H1 (cell line): Measurements from ENCODE around the gene GRM5. TPM values are rescaled to one million over a fixed set of nuclear protein-coding genes. Genes with fewer than 3 reads are reported as not detected.

ENCODE experiments used
- CHD2 ChIP-seq: IDR thresholded peaks from 2 replicates; pipeline ENCODE4 v1.6.1; 2012; ENCODE audit warnings: low read length, improper control_type of control experiment
- GABPA ChIP-seq: IDR thresholded peaks from 2 replicates; pipeline ENCODE4 v1.6.1; 2011; ENCODE audit warnings: mild to moderate bottlenecking, low read length, moderate library complexity, borderline replicate concordance; ENCODE audit not compliant: insufficient read depth
- HDAC2 ChIP-seq, 2 experiments: fragments of 300-600 bp in 1 of 2; sonication (generic) in 1 of 2; IDR thresholded peaks; 2 replicates each; pipeline ENCODE4 v1.6.1; 2011 to 2012; ENCODE audit warnings: low read depth in 2 of 2, low read length in 2 of 2, mild to moderate bottlenecking in 2 of 2, moderate library complexity in 2 of 2, borderline replicate concordance in 1 of 2, inconsistent platforms in 1 of 2
- NANOG ChIP-seq: IDR thresholded peaks from 2 replicates; pipeline ENCODE4 v1.6.1; 2011; ENCODE audit warnings: low read length, low read depth, mild to moderate bottlenecking, inconsistent platforms; ENCODE audit not compliant: insufficient read depth, poor library complexity, severe bottlenecking
- SIRT6 ChIP-seq: IDR thresholded peaks from one replicate; pipeline ENCODE4 v1.7.1; 2012; ENCODE audit warnings: low read length, inconsistent platforms
- SIX5 ChIP-seq: IDR thresholded peaks from 2 replicates; pipeline ENCODE4 v1.6.1; 2011; ENCODE audit warnings: mild to moderate bottlenecking, low read depth, low read length
- SP1 ChIP-seq: IDR thresholded peaks from 2 replicates; pipeline ENCODE4 v1.6.1; 2011; ENCODE audit warnings: low read depth, low read length
- SRF ChIP-seq: IDR thresholded peaks from 2 replicates; pipeline ENCODE4 v1.6.1; 2011; ENCODE audit warnings: mild to moderate bottlenecking, low read depth, low read length, moderate library complexity
- TCF12 ChIP-seq: IDR thresholded peaks from 2 replicates; pipeline ENCODE4 v1.6.1; 2011; ENCODE audit warnings: low read depth, mild to moderate bottlenecking, low read length
- polyA plus RNA-seq, 7 experiments: library from polyadenylated mRNA; depleted of rRNA in 3 of 7; stranded (reverse) in 5 of 7; unstranded in 2 of 7; fragments of >200 nt in 5 of 7; fragments of 200-250 nt in 2 of 7; gene quantifications; 1 replicate in 5 of 7; 2 replicates in 1 of 7; 4 replicates in 1 of 7; pipeline versions ENCODE4 v1.2.1 to v1.2.3, GENCODE V29; 2011 to 2013; ENCODE audit warnings: missing spikeins in 2 of 7, mixed read lengths in 2 of 7
- total RNA-seq: library from RNA; stranded (reverse); fragmentation: NEBNext Ultra II Directional; extraction: Animal tissue kit (Norgen Biotek cat#: 25700); gene quantifications from 2 replicates; pipeline ENCODE4 v1.2.1, GENCODE V29; 2021
- TF ChIP-seq, protein P1 (sequence below): fragments of 300-600 bp; sonication (generic); IDR thresholded peaks from 2 replicates; pipeline ENCODE4 v1.7.1; 2012; ENCODE audit warnings: low read length, moderate library complexity, mild to moderate bottlenecking, inconsistent platforms; ENCODE audit not compliant: insufficient replicate concordance

Gene GRM5
- total and polyA plus RNA-seq, 2 of the 8 experiments (the other 6 are each of a cell fraction or from before 2014, with no cell fraction given) = 0.15 to 0.43 TPM

DNA sequence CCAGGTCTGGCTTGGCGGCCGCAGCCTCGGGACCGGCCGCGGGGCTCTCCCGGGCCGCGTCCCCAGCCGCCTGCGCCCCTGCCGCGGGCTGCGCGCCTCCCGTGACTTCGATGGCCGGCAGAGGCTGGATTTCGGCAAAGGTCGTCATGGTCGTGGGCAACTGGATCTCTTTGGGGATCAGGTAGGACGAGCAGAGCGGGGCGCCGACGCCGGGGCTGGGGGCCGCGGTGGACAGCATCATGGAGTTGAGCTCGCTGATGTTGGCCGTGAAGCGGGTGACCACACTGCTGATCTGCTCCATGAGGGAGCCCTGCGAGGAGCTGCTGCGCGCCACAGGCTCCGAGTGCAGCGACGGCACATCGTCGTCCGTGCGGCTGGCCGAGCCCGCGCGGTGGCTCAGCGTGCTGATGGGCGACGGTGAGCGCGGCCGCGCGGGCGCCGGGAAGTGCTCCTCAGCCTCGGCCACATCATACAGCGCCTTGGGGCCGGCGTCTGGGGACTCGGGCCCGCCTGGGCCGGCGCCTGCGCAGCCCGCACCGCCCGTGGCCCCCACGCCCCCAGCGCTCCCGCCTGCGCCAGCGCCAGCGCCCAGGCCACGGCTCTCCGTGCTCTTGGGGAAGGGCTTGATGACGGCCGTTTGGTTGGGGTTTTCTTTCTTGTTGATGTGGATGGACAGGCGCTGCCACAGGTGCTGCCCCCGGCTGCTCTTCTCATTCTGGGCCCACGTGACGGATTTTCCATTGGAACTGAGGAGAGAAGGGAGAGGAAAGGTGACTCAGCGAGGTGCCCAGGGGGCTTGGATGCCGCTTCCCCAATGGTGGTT lies 556.8 kb downstream of the GRM5 start (continued):
- TF ChIP-seq, protein P1, sequence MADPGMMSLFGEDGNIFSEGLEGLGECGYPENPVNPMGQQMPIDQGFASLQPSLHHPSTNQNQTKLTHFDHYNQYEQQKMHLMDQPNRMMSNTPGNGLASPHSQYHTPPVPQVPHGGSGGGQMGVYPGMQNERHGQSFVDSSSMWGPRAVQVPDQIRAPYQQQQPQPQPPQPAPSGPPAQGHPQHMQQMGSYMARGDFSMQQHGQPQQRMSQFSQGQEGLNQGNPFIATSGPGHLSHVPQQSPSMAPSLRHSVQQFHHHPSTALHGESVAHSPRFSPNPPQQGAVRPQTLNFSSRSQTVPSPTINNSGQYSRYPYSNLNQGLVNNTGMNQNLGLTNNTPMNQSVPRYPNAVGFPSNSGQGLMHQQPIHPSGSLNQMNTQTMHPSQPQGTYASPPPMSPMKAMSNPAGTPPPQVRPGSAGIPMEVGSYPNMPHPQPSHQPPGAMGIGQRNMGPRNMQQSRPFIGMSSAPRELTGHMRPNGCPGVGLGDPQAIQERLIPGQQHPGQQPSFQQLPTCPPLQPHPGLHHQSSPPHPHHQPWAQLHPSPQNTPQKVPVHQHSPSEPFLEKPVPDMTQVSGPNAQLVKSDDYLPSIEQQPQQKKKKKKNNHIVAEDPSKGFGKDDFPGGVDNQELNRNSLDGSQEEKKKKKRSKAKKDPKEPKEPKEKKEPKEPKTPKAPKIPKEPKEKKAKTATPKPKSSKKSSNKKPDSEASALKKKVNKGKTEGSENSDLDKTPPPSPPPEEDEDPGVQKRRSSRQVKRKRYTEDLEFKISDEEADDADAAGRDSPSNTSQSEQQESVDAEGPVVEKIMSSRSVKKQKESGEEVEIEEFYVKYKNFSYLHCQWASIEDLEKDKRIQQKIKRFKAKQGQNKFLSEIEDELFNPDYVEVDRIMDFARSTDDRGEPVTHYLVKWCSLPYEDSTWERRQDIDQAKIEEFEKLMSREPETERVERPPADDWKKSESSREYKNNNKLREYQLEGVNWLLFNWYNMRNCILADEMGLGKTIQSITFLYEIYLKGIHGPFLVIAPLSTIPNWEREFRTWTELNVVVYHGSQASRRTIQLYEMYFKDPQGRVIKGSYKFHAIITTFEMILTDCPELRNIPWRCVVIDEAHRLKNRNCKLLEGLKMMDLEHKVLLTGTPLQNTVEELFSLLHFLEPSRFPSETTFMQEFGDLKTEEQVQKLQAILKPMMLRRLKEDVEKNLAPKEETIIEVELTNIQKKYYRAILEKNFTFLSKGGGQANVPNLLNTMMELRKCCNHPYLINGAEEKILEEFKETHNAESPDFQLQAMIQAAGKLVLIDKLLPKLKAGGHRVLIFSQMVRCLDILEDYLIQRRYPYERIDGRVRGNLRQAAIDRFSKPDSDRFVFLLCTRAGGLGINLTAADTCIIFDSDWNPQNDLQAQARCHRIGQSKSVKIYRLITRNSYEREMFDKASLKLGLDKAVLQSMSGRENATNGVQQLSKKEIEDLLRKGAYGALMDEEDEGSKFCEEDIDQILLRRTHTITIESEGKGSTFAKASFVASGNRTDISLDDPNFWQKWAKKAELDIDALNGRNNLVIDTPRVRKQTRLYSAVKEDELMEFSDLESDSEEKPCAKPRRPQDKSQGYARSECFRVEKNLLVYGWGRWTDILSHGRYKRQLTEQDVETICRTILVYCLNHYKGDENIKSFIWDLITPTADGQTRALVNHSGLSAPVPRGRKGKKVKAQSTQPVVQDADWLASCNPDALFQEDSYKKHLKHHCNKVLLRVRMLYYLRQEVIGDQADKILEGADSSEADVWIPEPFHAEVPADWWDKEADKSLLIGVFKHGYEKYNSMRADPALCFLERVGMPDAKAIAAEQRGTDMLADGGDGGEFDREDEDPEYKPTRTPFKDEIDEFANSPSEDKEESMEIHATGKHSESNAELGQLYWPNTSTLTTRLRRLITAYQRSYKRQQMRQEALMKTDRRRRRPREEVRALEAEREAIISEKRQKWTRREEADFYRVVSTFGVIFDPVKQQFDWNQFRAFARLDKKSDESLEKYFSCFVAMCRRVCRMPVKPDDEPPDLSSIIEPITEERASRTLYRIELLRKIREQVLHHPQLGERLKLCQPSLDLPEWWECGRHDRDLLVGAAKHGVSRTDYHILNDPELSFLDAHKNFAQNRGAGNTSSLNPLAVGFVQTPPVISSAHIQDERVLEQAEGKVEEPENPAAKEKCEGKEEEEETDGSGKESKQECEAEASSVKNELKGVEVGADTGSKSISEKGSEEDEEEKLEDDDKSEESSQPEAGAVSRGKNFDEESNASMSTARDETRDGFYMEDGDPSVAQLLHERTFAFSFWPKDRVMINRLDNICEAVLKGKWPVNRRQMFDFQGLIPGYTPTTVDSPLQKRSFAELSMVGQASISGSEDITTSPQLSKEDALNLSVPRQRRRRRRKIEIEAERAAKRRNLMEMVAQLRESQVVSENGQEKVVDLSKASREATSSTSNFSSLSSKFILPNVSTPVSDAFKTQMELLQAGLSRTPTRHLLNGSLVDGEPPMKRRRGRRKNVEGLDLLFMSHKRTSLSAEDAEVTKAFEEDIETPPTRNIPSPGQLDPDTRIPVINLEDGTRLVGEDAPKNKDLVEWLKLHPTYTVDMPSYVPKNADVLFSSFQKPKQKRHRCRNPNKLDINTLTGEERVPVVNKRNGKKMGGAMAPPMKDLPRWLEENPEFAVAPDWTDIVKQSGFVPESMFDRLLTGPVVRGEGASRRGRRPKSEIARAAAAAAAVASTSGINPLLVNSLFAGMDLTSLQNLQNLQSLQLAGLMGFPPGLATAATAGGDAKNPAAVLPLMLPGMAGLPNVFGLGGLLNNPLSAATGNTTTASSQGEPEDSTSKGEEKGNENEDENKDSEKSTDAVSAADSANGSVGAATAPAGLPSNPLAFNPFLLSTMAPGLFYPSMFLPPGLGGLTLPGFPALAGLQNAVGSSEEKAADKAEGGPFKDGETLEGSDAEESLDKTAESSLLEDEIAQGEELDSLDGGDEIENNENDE = no peak
- TF ChIP-seq GABPA = no peak
- TF ChIP-seq NANOG = no peak
- TF ChIP-seq HDAC2 (IDR thresholded peaks at IDR 0.05; ENCODE audit: borderline replicate concordance in 1 of 2, low read depth in 2 of 2, low read length in 2 of 2) = peak in 1 of 2 experiments; percentile 63; a peak in 1 of 4 replicates
- TF ChIP-seq SIRT6 = no peak
- TF ChIP-seq SIX5 = no peak
- TF ChIP-seq SRF = no peak
- peak; percentile 32; the same call in 1 of the 2 replicates for TF ChIP-seq TCF12
- no peak for TF ChIP-seq SP1
- no peak for TF ChIP-seq CHD2
